HEK293 (cell line): ENCODE results near the gene IRS1.

Experiments
- CTCF ChIA-PET: fragments of 350-600 bp; formaldehyde crosslinking; extraction: SDS; loops from one replicate; lab custom pipeline; 2021; ENCODE audit warnings: antibody characterized with exemption; lab: Yijun Ruan, JAX
- POLR2A ChIA-PET: fragments of 300-600 bp; formaldehyde crosslinking; extraction: SDS; loops from one replicate; lab custom pipeline; 2020; ENCODE audit warnings: antibody characterized with exemption, inconsistent platforms; lab: Yijun Ruan, JAX
- H3K27ac ChIP-seq: fragments of 200-500 bp; sonication (Bioruptor generic); 2 replicates; pipeline ENCODE4 v1.5.1; 2014; ENCODE audit warnings: low read depth, low read length, control low read depth, inconsistent platforms; ENCODE audit errors: extremely low read depth
- H3K36me3 ChIP-seq, 2 experiments: fragments of 200-500 bp in 1 of 2; sonication (Bioruptor generic) in 1 of 2; 1 replicate in 1 of 2; 2 replicates in 1 of 2; pipeline ENCODE4 v1.5.1; 2014 to 2017; ENCODE audit warnings: inconsistent platforms in 2 of 2, low read length in 2 of 2; ENCODE audit not compliant: control insufficient read depth in 2 of 2, insufficient read depth in 1 of 2
- H3K4me1 ChIP-seq: fragments of 200-500 bp; sonication (Bioruptor generic); 2 replicates; pipeline ENCODE4 v1.5.1; 2014; ENCODE audit warnings: mild to moderate bottlenecking, low read length, inconsistent platforms; ENCODE audit not compliant: control insufficient read depth, insufficient read depth
- H3K4me3 ChIP-seq: 2 replicates; pipeline ENCODE4 v1.5.1; 2011; ENCODE audit warnings: low read depth, mild to moderate bottlenecking, control low read depth, low read length, moderate library complexity
- H3K9me3 ChIP-seq: fragments of 200-500 bp; sonication (Bioruptor generic); 2 replicates; pipeline ENCODE4 v1.5.1; 2014; ENCODE audit warnings: low read depth, low read length, inconsistent platforms; ENCODE audit not compliant: control insufficient read depth, insufficient read depth
- FEZF1 ChIP-seq: fragments of 450-650 bp; formaldehyde crosslinking; IDR thresholded peaks from 2 replicates; pipeline ENCODE4 v1.5.1; 2016; ENCODE audit warnings: missing biosample characterization, missing genetic modification characterization
- MZF1 ChIP-seq: fragments of 450-650 bp; formaldehyde crosslinking; IDR thresholded peaks from 2 replicates; pipeline ENCODE4 v1.5.1; 2017; ENCODE audit warnings: missing biosample characterization, missing genetic modification characterization, borderline replicate concordance
- OSR2 ChIP-seq: fragments of 450-650 bp; formaldehyde crosslinking; IDR thresholded peaks from 2 replicates; pipeline ENCODE4 v1.5.1; 2016; ENCODE audit warnings: missing biosample characterization, missing genetic modification characterization
- SCRT2 ChIP-seq: fragments of 450-650 bp; formaldehyde crosslinking; IDR thresholded peaks from 2 replicates; pipeline ENCODE4 v1.5.1; 2016; ENCODE audit warnings: missing biosample characterization, missing genetic modification characterization
- TCF7L2 ChIP-seq: IDR thresholded peaks from 2 replicates; pipeline ENCODE4 v1.6.1; 2011; ENCODE audit warnings: low read depth, mild to moderate bottlenecking, inconsistent platforms, low read length, moderate library complexity, borderline replicate concordance
- ZFP3 ChIP-seq: fragments of 450-650 bp; formaldehyde crosslinking; IDR thresholded peaks from 2 replicates; pipeline ENCODE4 v1.5.1; 2016; ENCODE audit warnings: low read depth, missing biosample characterization, missing genetic modification characterization
- ZIC2 ChIP-seq: fragments of 450-650 bp; formaldehyde crosslinking; IDR thresholded peaks from 2 replicates; pipeline ENCODE4 v1.5.1; 2016; ENCODE audit warnings: missing biosample characterization, missing genetic modification characterization
- ZNF19 ChIP-seq: fragments of 450-650 bp; formaldehyde crosslinking; IDR thresholded peaks from 2 replicates; pipeline ENCODE4; 2016; ENCODE audit warnings: missing biosample characterization, missing genetic modification characterization, low read depth
- ZNF394 ChIP-seq: fragments of 450-650 bp; formaldehyde crosslinking; IDR thresholded peaks from 2 replicates; pipeline ENCODE4 v1.5.1; 2016; ENCODE audit warnings: missing biosample characterization, missing genetic modification characterization, mild to moderate bottlenecking, moderate library complexity, borderline replicate concordance
- ZNF558 ChIP-seq: fragments of 450-650 bp; formaldehyde crosslinking; IDR thresholded peaks from 2 replicates; pipeline ENCODE4 v1.5.1; 2016; ENCODE audit warnings: missing biosample characterization, missing genetic modification characterization
- ZNF76 ChIP-seq: fragments of 450-650 bp; formaldehyde crosslinking; IDR thresholded peaks from 2 replicates; pipeline ENCODE4; 2016; ENCODE audit warnings: low read depth, missing biosample characterization, missing genetic modification characterization, borderline replicate concordance
- ZNF843 ChIP-seq: fragments of 450-650 bp; formaldehyde crosslinking; IDR thresholded peaks from 2 replicates; pipeline ENCODE4 v1.5.1; 2016; ENCODE audit warnings: missing biosample characterization, missing genetic modification characterization
- ZSCAN30 ChIP-seq: fragments of 450-650 bp; IDR thresholded peaks from 2 replicates; pipeline ENCODE4 v1.5.1; 2018; ENCODE audit warnings: missing biosample characterization, mild to moderate bottlenecking, missing genetic modification characterization, moderate library complexity
- ZXDB ChIP-seq: fragments of 450-650 bp; formaldehyde crosslinking; IDR thresholded peaks from 2 replicates; pipeline ENCODE4 v1.5.1; 2016; ENCODE audit warnings: missing biosample characterization, missing genetic modification characterization
- TF ChIP-seq, protein P1 (sequence below): sonication (generic); formaldehyde crosslinking; IDR thresholded peaks from 2 replicates; pipeline ENCODE4 v1.8.1; 2022; ENCODE audit warnings: mild to moderate bottlenecking, moderate library complexity, missing genetic modification reagents
- TF ChIP-seq, protein P2 (sequence below): fragments of 450-650 bp; formaldehyde crosslinking; IDR thresholded peaks from 2 replicates; pipeline ENCODE4 v1.5.1; 2016; ENCODE audit warnings: missing biosample characterization, missing genetic modification characterization
- TF ChIP-seq, protein P3 (sequence below): IDR thresholded peaks from 2 replicates; pipeline ENCODE4 v1.6.1; 2011; ENCODE audit warnings: mild to moderate bottlenecking, low read depth, low read length, borderline replicate concordance
- TF ChIP-seq, protein P4 (sequence below): fragments of 450-650 bp; IDR thresholded peaks from 2 replicates; pipeline ENCODE4 v1.5.1; 2018; ENCODE audit warnings: missing biosample characterization, mild to moderate bottlenecking, missing genetic modification characterization

Gene IRS1

DNA sequence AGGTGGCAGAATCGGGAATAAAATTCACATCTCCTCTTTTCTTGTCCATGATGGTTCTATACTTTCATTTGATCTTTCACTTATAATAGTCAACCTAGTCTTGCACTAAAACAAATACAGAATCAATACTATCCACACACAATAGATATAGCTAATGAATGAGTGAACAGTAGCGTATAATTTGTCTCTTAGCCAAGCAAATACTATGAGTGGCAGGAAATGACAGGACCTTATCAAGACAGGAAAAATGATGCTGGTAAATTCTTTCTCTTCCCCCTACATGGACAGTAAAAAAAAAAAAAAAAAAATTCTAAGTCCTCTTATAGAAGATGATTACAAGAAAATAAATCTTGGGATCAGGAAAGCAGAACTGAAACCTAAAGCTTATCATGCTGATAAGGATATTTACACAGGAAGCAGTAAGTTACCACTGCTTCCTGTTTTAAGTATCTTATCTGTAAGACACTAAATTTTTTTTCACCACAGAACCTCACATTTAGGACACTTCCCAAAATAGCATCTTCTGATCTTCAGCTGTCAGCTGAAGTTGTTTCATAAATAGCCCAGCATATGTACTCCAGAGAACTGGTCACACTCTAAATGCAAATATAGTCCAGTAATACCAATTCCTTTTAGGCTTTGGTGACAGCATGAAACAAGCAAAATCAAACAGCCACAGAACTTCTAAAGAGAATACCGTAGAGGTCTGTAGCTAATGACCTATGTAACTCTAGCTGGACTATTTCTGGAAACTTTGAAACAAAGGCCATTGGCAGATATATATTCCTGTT is 27.0 kb downstream of the IRS1 start (continued):
- TF ChIP-seq TCF7L2 = peak; percentile 71; the same call in 1 of the 2 replicates
- TF ChIP-seq FEZF1 (tag by site-specific recombination) = peak; percentile 66
- TF ChIP-seq ZXDB (tag by site-specific recombination) = peak; percentile 93

DNA sequence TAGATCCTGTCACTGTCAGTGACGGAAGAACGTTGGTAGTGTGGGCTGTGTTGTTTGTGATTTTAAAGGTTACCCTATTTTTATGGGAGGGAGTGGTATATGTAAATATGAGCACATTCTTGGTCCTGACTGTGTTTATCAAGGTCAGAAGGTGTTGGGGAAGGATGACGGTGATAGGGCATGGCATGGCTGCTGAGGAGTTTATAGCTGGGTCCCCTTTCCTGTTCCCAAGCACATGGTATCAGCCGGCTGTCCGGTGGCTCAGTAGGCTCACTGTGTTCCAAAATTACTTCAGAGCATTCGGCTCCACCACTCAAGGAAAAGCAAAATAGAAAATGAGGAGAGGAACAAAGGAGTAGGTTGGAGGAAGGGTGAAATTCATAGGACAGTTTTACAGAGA is 28.6 kb downstream of the IRS1 start:
- ChIA-PET POLR2A (no interaction called here), CTCF (interaction anchor here (1.1 to 2.0 kb wide), 3 partner anchors 10 to 31 kb away, joined by 3 to 7 read pairs (median 6); no protein-coding TSS in a partner anchor)
- H3K9me3 ChIP-seq = no peaks in the 10 kb centered on the region
- peaks cover 29% of the 10 kb centered on the region for H3K4me1 ChIP-seq
- no peak overlapping the region for H3K27ac ChIP-seq
- no peak overlapping the region for H3K4me3 ChIP-seq
- H3K36me3 ChIP-seq = peaks cover 0 to 7% of the 10 kb centered on the region in 2 experiments; a peak in 1 of 3 replicates
- TF ChIP-seq ZNF76 = no peak
- TF ChIP-seq ZIC2 (tag by site-specific recombination) = no peak
- no peak for TF ChIP-seq ZNF843 (tag by site-specific recombination)
- TF ChIP-seq ZNF394 (tag by site-specific recombination) = no peak
- TF ChIP-seq SCRT2 (tag by site-specific recombination) = no peak
- no peak for TF ChIP-seq ZFP3 (tag by site-specific recombination)
- TF ChIP-seq, protein P1, sequence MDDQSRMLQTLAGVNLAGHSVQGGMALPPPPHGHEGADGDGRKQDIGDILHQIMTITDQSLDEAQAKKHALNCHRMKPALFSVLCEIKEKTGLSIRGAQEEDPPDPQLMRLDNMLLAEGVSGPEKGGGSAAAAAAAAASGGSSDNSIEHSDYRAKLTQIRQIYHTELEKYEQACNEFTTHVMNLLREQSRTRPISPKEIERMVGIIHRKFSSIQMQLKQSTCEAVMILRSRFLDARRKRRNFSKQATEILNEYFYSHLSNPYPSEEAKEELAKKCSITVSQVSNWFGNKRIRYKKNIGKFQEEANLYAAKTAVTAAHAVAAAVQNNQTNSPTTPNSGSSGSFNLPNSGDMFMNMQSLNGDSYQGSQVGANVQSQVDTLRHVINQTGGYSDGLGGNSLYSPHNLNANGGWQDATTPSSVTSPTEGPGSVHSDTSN = no peak
- no peak for TF ChIP-seq ZNF19 (tag by site-specific recombination)
- no peak for TF ChIP-seq ZSCAN30
- TF ChIP-seq ZNF558 (tag by site-specific recombination) = no peak
- no peak for TF ChIP-seq MZF1 (tag by site-specific recombination)
- TF ChIP-seq, protein P2, sequence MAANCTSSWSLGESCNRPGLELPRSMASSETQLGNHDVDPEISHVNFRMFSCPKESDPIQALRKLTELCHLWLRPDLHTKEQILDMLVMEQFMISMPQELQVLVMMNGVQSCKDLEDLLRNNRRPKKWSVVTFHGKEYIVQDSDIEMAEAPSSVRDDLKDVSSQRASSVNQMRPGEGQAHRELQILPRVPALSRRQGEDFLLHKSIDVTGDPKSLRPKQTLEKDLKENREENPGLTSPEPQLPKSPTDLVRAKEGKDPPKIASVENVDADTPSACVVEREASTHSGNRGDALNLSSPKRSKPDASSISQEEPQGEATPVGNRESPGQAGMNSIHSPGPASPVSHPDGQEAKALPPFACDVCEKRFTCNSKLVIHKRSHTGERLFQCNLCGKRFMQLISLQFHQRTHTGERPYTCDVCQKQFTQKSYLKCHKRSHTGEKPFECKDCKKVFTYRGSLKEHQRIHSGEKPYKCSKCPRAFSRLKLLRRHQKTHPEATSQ (tag by site-specific recombination) = no peak
- TF ChIP-seq, protein P3, sequence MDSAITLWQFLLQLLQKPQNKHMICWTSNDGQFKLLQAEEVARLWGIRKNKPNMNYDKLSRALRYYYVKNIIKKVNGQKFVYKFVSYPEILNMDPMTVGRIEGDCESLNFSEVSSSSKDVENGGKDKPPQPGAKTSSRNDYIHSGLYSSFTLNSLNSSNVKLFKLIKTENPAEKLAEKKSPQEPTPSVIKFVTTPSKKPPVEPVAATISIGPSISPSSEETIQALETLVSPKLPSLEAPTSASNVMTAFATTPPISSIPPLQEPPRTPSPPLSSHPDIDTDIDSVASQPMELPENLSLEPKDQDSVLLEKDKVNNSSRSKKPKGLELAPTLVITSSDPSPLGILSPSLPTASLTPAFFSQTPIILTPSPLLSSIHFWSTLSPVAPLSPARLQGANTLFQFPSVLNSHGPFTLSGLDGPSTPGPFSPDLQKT = no peak
- TF ChIP-seq, protein P4, sequence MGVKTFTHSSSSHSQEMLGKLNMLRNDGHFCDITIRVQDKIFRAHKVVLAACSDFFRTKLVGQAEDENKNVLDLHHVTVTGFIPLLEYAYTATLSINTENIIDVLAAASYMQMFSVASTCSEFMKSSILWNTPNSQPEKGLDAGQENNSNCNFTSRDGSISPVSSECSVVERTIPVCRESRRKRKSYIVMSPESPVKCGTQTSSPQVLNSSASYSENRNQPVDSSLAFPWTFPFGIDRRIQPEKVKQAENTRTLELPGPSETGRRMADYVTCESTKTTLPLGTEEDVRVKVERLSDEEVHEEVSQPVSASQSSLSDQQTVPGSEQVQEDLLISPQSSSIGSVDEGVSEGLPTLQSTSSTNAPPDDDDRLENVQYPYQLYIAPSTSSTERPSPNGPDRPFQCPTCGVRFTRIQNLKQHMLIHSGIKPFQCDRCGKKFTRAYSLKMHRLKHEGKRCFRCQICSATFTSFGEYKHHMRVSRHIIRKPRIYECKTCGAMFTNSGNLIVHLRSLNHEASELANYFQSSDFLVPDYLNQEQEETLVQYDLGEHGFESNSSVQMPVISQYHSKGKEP (tag by site-specific recombination) = no peak
- TF ChIP-seq OSR2 (tag by site-specific recombination) = no peak
